Measurements from ENCODE around the gene BRAP.
"Not testable (repeated sequence)": the region's sequence is repeated elsewhere in the genome, so short reads cannot be mapped to it uniquely, and the experiment has no call there.

Gene BRAP

DNA sequence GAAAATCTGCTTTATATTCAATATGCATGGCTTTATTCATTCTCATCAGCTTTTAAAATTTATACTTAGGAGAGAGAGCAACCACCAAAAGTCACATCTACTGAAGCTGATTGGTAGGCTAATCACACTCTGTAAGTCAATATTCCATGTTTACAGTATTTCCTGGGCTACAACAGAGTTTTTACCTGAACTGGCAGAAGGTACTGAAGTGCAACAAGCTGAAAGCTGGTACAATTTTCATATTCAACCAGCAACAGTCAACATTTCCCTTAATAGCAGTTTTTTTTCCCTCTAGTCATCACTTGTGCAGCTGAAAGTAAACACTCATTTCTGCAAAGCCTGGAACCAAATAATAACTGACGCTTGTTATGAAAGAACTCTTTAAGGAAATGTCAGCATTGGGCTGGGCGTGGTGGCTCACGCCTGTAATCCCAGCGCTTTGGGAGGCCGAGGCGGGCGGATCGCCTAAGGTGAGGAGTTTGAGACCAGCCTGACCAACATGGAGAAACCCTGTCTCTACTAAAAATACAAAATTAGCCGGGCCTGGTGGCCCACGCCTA is 12.9 kb downstream of the BRAP start:
- no peak for DNase-seq

DNA sequence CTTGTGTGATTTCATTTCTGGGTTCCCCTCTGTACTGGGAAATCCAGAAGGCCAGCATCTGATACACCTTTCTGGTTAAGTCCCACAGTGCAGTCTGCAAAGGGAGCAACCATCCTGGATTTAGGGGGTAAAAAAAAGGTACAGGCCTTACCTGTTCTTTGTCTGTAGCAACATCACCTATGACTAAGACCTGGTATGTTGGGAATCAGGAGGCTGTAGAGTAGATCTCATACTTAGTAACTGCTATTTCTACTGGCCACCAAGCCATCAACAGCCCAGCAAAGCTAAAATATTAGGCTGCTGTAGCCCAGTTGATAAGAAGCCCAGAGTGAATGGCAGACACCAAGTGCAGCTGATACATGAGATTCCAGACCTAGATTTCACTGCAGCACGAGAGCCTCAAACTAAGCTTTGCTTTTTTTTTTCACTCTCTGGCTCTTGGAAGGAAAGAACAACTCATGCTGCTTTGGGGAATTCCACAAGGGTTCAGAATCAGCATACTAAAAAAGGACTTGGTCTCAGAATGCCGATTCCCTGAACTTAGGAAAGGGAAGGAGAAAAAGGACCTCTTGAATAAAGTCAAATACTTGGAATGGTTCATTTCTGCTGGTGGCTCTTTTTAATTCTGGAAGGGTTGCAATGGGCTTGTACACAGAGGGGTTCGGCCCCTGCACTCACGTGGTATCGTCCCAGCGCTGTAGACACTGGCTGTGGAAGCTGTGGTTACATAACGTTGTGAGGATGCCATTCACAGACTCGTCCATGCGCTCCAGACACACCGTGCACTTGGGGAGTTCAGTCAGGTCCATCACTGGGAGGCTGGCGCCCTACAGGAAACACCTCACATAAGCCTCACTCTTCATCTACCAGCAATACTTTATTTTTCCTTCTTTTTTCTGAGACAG is 20.5 kb downstream of the BRAP start:
- no peak for DNase-seq

DNA sequence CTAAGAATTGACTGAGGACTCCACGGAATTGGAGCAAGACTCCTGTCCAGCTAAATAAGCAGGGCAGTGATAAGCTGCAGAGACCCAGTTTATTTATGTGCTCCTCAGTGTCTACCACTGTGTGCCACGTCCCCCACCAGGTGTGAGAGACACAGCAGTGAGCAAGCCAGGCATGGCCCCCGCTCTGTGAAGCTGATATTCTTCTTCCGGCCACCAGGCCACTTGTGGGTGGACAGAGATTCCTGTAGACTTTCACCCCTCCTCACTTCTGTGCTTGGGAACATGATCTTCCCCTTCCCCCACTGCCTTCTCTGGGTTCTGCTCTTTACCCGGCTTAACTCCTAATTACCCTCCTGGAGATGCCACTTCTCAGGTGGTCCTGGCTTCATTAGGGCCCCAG is 21.3 kb downstream of the BRAP start:
- DNase-seq = no peak

DNA sequence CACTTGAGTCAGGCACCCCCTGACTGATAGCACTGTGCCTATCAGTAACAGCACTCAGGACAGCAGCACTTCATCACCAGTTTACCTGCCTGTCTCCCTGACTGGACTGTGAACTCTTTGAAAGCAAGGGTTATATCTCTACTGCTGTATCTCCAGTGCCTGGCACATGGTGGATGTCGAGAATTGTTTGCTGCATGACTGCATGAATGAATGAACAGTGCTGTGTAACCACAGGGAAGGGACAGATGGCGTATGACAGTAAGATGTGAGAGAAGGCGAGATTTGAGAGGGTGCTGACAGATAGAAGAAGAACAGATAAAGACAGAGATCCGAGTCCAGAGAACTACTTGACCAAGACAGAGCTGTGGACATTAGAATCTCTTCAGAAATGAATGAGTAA is 29.7 kb downstream of the BRAP start:
- no peak for DNase-seq

DNA sequence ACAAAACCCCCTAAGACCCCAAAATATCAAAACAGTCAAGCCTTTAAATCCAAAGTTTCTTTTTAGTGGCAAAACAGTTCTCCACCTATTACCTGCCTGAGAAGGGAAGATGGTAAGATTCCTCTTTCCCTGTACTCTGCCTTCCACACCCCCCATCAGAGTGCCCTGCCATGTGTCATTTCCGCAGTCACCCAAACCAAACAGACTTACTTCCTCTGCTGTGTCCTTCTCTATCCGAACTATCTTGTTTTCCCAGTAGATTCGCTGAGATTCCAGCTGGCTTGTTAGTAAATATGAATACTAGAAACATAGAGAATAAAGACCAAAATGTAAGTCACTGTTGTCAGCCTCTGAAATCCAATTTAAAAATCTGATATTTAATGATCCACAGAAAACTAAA is 30.4 kb downstream of the BRAP start:
- DNase-seq = no peak

DNA sequence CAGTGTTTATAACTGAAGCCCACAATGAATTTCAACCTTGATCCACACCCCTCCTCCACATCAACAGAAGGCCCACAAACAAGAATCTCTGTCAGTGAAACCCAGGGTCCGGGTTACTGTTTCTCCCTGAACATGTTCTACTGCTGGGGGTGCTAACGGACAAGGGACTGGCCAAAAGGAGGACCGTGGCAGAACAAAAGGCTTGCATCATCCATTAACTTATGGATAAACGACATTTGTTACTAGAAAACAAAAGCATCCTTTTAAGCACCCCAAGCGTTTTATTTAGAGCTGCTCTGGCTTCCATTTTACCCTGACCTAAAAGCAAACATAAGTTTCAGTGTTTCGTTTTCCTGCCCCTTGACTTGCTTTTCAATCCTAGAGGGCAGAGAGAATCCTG is 32.2 kb downstream of the BRAP start:
- no peak for DNase-seq

DNA sequence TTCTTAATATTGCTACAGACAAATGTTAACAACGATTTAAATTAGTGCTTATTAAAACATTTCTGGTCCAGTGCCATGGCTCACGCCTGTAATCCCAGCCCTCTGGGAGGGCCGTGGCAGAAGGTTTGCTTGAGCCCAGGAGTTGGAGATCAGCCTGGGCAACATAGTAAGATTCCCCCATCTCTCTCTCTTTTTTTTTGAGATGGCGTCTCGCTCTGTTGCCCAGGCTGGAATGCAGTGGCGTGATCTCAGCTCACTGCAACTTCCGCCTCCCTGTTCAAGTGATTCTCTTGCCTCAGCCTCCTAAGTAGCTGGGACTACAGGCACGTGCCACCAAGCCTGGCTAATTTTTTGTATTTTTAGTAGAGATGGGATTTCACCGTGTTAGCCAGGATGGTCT is 33.2 kb downstream of the BRAP start:
- DNase-seq = not testable (repeated sequence)

DNA sequence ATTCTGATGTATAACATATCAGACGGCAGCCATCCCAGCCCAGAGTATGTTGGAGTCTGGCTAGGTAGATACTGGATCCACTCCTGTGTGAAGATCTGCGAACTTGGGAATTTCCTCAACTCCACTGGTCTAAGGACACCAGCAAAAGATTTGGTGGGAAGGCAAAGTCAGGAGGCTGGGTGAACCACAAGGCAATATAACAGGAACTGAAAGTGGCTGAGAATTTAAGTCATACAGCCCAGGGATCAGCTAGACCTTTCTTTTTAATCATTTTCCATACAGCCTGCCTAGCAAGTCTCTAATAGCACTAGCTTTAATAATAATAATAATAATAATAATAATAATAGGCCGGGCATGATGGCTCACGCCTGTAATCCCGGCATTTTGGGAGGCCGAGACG is 34.8 kb downstream of the BRAP start:
- no peak for DNase-seq

DNA sequence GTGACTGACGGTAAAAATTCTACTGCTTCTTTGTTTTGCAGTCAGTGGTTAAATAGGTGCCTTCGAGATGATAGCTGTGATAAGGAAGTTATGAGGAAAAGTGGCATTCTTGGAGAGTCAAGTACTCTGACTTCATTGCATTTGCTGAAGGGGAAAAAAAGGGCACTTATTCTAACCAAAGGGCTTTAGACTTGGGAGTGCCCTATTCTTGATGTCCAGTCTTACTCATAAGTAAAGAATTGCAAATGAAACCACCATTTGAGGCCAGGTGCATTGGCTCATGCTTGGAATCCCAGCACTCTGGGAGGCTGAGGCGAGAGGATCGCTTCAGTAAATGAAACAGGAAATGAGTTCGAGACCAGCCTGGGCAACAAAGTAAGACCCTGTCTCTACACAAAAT is 40.3 kb downstream of the BRAP start:
- DNase-seq = no peak

DNA sequence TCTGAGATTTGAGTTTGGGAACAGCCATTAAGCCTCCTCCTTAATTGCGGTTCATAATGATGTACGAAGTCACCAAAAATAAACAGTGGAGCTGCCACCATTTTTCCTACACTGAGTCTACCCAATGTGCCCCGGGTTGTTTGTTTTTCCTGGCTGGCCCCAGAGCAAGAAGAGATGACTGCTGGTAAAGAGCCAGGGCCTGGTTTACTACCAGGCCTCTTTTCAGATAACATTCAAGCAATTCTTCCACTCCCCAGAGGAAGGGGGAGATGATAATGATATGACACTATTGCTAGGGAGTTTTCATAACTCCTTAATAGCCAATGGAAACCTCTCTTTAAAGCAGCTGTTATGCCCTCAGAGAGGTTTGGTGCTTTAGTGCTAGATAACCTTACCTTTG is 42.3 kb downstream of the BRAP start:
- DNase-seq = no peak

DNA sequence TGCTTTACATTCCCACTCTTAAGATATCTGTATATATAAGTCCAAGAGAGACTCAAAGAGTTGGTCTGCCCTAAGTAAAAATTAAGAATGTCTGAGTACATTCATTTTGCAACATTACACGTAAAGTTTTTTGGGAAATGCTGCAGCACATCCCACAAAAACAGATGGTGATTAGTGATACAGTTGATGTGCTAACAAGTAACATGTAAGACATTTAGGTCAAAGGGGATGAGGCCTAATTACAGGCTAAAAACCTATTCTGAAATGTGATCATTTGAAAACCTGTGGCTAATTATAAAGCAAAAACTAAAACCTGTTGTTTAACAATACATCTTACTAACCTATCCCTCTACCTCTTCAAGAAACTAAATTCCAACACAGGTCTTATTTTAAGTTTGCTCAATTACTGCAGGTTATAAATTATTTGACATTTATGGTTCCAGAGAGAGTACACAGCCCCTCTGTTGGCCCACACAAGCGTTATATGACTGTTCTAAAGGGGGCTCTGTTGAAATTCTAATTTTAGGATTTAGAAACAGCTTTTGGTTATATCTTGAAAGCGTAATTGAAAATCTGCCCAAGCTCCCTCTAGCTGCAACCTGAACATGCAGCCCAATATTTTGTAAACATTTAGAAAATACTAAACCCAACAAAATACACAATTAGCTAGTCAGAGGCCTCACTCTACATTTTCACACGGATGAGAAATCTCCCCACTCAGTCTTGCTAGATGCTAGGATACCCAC is 42.9 kb downstream of the BRAP start:
- DNase-seq = no peak

DNA sequence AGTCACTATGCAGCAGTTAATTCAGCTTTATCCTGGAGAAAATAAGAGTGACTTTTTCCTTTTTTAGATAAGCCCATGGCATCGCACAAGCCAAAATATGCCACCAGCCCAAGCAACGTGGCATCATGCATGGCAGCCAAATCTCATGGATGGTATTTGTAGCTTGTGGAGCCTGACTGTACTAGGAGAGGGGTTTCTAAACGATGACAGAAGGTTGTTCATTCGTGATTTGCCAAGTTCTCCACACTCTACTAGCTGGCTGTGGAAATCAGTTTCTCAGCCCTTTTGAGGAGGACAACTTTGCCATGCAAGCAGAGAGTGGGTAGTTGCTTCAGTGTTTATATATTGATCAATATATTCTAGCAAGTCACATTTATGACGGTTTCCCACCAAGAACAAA is 45.2 kb downstream of the BRAP start:
- DNase-seq = no peak

DNA sequence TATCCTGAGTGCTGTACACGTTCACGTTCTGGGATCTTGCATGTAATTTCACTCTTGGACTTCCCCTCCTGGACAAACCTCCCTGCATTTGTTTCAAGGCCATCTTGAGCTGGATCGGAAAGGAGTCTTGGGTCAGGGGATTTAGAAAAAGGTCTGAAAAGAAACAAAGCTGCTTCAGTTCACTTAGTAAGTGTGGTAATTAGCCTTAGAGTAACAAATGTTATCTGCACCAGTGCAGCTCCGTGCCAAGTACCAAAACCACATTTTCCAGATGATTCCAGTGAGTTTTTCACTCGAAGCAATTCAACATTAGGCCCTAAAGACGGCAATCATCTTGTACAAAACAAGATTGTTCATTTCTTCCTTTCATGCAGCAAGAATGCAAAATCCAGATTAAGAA is 47.2 kb downstream of the BRAP start:
- no peak for DNase-seq

DNA sequence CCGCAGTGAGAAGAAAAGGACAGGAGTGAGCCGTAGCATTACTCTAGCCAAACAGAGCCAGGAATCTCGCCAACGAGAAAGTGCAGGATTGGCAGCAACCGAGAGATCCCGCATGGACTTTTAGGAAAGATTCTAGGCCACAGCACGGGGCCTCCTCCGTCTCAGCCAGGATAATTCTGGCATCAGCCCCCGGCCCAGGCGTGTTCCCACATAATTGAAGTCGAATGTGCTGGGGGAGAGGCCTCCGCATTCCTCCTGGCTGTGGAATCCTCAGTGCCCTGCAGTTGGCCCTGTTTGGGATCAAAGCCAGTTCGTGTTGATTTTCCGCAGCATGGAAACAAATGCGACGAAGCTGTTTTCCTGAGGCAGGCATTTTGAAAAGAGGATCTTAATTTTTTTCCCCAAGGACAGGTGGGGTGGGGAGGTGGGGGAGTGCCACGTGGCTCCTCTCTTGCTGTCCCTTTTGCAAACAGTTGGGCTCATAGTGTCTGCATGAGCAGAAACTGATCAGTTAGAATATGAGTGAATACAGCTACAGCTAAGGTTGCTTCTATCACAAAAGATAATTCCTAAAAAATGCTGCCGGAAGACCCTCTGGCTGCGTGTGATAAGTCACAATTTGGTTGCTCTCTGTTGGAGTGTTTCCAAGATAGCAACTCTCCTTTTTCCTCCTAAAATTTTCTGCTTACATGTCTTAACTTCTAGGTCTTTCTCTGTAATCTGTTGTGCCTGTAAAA is 49.4 kb downstream of the BRAP start:
- no peak for DNase-seq

DNA sequence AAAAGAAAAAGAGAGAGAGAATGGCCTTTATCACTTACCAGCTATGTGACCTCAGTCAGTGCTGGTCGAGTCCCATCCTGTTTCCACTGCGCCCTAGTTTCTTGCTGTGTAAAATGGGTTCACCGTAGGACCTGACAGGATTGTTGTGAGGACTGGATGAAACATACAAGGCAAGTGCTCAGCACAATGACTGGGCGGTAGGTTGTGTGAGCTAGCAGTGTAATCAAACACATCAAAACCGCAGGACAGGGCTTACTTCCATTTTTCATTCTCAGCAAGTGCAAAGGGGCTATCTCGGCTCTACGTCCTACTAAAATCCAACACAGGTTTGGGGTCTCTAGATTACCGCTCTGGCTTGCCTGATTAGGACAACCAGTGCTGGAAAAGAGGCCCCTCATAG is 50.2 kb downstream of the BRAP start:
- no peak for DNase-seq

DNA sequence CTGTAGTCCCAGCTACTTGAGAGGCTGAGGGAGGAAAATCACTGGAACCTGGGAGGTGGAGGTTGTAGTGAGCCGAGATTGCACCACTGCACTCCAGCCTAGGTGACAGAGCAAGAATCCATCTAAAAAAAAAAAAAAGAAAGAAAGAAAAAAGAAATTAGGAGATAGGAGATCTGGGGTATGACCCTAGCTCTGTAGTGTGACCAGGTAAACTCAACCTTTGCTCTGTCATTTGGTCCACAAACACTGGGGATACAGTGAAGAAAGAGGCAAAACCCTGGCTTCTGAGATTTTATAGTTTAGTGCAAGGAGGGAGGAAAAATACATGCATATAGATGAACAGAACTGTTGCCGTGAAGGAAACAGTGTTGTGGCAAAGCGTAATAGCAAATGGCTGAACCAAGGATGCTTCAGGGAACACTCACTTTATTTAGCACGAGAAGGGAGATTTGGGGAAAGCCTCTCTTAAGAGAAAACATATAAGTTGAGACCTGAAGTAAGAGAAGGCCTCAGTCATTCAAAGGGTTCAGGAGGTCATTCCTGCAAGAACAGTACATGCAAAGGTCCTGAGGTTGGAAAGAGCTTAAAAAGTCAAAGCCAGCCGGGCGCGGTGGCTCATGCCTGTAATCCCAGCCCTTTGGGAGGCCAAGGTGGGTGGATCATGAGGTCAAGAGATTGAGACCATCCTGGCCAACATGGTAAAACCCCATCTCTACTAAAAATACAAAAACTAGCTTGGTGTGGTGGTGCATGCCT is 57.1 kb downstream of the BRAP start:
- DNase-seq = no peak

DNA sequence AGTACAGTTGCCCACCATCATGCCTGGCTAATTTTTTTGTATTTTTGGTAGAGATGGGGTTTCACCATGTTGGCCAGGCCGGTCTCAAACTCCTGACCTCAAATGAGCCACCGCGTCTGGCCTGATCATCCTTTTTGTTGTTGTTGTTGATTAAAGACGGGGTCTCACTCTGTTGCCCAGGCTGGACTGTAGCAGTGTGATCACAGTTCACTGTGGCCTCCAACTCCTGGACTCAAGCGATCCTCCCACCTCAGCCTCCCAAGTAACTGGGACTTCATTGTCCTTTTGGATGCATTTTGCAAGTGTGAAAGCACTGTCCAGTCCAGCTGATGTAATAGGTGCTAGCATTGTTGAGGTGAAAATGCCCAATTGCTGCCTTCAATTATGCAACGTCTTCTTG is 59.5 kb downstream of the BRAP start:
- no peak for DNase-seq

DNA sequence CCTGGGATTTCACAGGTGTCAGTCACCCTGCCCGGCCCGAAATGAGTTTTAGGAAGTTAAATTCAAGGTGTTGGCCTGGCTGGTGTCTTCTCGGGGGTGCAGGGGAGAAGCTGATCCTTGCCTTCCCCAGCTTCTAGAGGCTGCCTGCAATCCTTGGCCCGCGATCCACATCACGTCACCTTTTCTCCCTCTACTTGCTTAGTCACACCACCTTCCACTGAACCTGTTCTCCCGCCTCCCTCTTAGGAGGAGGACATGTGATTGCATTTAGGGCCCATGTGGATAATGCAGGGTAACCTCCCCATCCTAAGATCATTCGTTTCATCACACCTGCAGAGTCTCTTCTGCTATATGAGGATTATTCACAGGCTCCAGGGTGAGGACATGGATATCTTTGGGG is 61.2 kb downstream of the BRAP start:
- DNase-seq = no peak

DNA sequence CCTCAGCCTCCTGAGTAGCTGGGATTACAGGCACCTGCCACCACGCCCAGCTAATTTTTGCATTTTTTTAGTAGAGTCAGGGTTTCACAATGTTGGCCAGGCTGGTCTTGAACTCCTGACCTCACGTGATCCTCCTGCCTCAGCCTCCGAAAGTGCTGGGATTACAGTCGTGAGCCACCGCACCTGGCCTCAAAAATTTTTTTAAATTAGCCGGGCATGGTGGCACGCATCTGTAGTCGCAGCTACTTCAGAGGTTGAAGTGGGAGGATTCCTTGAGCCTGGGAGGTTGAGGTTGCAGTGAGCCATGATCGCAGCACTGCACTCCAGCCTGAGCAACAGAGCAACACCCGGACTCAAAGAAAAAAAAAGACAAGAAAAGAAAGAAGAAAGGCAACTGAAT is 67.9 kb downstream of the BRAP start:
- not testable (repeated sequence) for DNase-seq

DNA sequence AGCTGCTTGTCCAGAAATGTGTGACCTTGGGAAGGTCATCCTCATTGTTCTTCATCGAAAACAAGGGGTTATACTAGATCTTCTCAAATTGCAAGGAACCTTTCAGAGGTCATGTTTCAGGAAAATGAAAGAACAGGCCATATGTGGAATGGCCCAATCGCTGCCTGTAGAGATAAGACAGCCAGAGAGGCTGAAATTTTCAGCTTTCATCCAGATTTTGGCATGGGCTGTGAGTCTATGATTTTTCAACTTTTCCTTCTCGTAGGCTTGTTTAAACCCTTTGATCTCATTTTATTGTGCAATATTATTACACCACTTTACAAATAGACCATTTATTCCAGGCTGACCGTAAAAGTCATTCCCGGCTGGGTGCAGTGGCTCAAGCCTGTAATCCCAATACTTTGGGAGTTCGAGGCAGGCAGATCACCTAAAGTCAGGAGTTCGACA is 69.6 kb downstream of the BRAP start:
- no peak for DNase-seq

DNA sequence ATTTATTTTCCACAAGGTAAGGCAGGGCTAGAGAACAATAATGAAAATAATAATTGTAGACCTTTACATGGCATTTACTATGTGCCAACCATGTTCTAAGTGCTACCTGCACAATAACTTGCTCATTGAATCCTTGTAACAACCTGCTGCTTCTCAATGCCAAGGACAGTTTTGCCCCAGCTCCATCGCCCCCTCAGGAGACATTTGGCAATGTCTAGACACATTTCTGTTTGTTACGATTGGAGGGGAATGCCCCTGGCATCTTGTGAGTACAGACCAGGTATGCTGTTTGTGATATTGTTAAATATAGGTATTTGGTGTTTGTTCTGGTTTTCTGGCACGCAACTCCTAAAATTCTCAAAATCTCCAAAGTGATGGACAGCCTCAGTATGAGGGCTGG is 78.5 kb downstream of the BRAP start:
- DNase-seq = no peak

DNA sequence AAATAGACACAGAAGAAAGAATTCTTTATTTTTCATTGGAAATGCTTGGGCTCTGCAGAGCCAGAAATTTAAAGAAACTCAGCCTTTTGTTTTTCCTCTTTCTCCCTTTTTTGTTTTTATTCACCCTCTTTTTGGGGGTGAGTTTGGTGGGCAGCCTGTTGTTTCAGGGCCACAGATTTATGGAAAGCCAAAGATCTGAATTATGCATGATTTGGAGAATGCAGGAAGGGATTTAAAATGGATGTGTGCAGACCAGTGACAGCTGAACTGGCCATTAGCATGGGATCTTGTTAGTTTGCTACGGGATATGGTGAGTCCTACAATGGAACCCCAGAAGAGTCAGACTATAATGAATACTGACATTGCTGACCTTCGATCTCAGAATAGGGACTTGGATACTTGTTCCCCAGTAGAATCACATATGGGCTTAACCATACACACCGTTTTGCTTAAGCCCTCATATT is 79.0 kb downstream of the BRAP start:
- DNase-seq = no peak

Data from stimulated activated naive CD4-positive, alpha-beta T cell (primary cell).